Activated CD4-positive, alpha-beta T cell treated with anti-CD3 and anti-CD28 coated beads for 36 hours (primary cell): ENCODE measurements around the gene BANP. TPM values are rescaled to one million over a fixed set of nuclear protein-coding genes. Genes with fewer than 3 reads are reported as not detected.
"Not testable (repeated sequence)": the region's sequence is repeated elsewhere in the genome, so short reads cannot be mapped to it uniquely, and the experiment has no call there.

Experiments used
- ATAC-seq: fragments of 200-7000 bp; cut with Tn5 transposase; one replicate; pipeline ENCODE4 v1.10.0; 2021; ENCODE audit warnings: mild to moderate bottlenecking, moderate library complexity
- CTCF ChIA-PET: fragments of 350-600 bp; sonication (Branson Sonifier 250); formaldehyde crosslinking; loops from one replicate; lab custom pipeline; 2021; ENCODE audit warnings: antibody characterized with exemption; lab: Charles Lee
- POLR2A ChIA-PET: fragments of 350-600 bp; sonication (Branson Sonifier 250); formaldehyde crosslinking; loops from one replicate; lab custom pipeline; 2021; ENCODE audit warnings: antibody characterized with exemption, inconsistent platforms; lab: Charles Lee
- DNase-seq: peaks from one replicate; pipeline ENCODE4 v3.0.0-alpha.2; 2020
- H3K27ac Mint-ChIP-seq: one replicate; pipeline ENCODE4 v1.8.0; 2021; ENCODE audit warnings: mixed read lengths
- H3K27me3 Mint-ChIP-seq: one replicate; pipeline ENCODE4 v1.8.0; 2021; ENCODE audit warnings: mixed read lengths
- H3K36me3 Mint-ChIP-seq: one replicate; pipeline ENCODE4 v1.8.0; 2021; ENCODE audit warnings: low read depth, mixed read lengths
- H3K4me1 Mint-ChIP-seq: one replicate; pipeline ENCODE4 v1.8.0; 2021; ENCODE audit warnings: mixed read lengths
- H3K4me3 Mint-ChIP-seq: one replicate; pipeline ENCODE4 v1.8.0; 2021; ENCODE audit warnings: mild to moderate bottlenecking, moderate library complexity, mixed read lengths
- H3K9me3 Mint-ChIP-seq: one replicate; pipeline ENCODE4 v1.8.0; 2021; ENCODE audit warnings: low read depth, mixed read lengths
- intact Hi-C, 2 experiments: fragments of 100-400 bp; cut with DNase I in 1 of 2; cut with micrococcal nuclease in 1 of 2; formaldehyde crosslinking; loops; one replicate each; pipeline versions ENCODE4 v1.14.2 to v1.15.1; 2022 to 2024; cut with DNase I, micrococcal nuclease
- total RNA-seq, 2 experiments: library from RNA; stranded (reverse); gene quantifications; one replicate each; pipeline ENCODE4 v1.2.3, GENCODE V29; 2021

BANP gene
- total RNA-seq, 2 experiments from 2014 or later = 35.2 to 36.1 TPM

GRCh38 chr16:88089071-88089470 is 137.8 kb downstream of the BANP start:
- intact Hi-C loops, H3K27ac Mint-ChIP-seq, H3K4me3 Mint-ChIP-seq, POLR2A ChIA-PET, ATAC-seq, DNase-seq, H3K27me3 Mint-ChIP-seq, H3K4me1 Mint-ChIP-seq, CTCF ChIA-PET, H3K36me3 Mint-ChIP-seq, H3K9me3 Mint-ChIP-seq: not testable (repeated sequence)

GRCh38 chr16:88089632-88090376 is 138.6 kb downstream of the BANP start:
- intact Hi-C loops, H3K27me3 Mint-ChIP-seq, H3K4me1 Mint-ChIP-seq, CTCF ChIA-PET, H3K9me3 Mint-ChIP-seq, DNase-seq, POLR2A ChIA-PET, H3K36me3 Mint-ChIP-seq, H3K4me3 Mint-ChIP-seq, H3K27ac Mint-ChIP-seq, ATAC-seq: not testable (repeated sequence)

- ATAC-seq, H3K27me3 Mint-ChIP-seq, H3K36me3 Mint-ChIP-seq, intact Hi-C loops, CTCF ChIA-PET, H3K4me3 Mint-ChIP-seq, H3K9me3 Mint-ChIP-seq, H3K4me1 Mint-ChIP-seq, POLR2A ChIA-PET, DNase-seq, H3K27ac Mint-ChIP-seq: not testable (repeated sequence)
These were observed 139.3 kb downstream of the BANP start for GRCh38 chr16:88090377-88091175.

GRCh38 chr16:88091221-88091971 is 140.2 kb downstream of the BANP start:
- intact Hi-C loops, DNase-seq, POLR2A ChIA-PET: not testable (repeated sequence)

GRCh38 chr16:88091972-88092302 is 140.7 kb downstream of the BANP start:
- CTCF ChIA-PET, H3K4me1 Mint-ChIP-seq, H3K36me3 Mint-ChIP-seq, DNase-seq, H3K27ac Mint-ChIP-seq, POLR2A ChIA-PET, H3K27me3 Mint-ChIP-seq, H3K4me3 Mint-ChIP-seq, intact Hi-C loops, ATAC-seq, H3K9me3 Mint-ChIP-seq: not testable (repeated sequence)

More at GRCh38 chr16:88091221-88091971, 140.2 kb downstream of the BANP start:
- H3K4me1 Mint-ChIP-seq, H3K36me3 Mint-ChIP-seq, H3K27ac Mint-ChIP-seq, H3K9me3 Mint-ChIP-seq, ATAC-seq, H3K4me3 Mint-ChIP-seq, CTCF ChIA-PET, H3K27me3 Mint-ChIP-seq: not testable (repeated sequence)

- H3K27me3 Mint-ChIP-seq, DNase-seq, H3K27ac Mint-ChIP-seq, H3K36me3 Mint-ChIP-seq, H3K9me3 Mint-ChIP-seq, intact Hi-C loops, H3K4me1 Mint-ChIP-seq, CTCF ChIA-PET, ATAC-seq, POLR2A ChIA-PET, H3K4me3 Mint-ChIP-seq: not testable (repeated sequence)
These were observed 141.7 kb downstream of the BANP start for GRCh38 chr16:88092791-88093555.

- H3K27ac Mint-ChIP-seq, intact Hi-C loops, H3K4me3 Mint-ChIP-seq, H3K9me3 Mint-ChIP-seq, DNase-seq, CTCF ChIA-PET, H3K4me1 Mint-ChIP-seq, H3K36me3 Mint-ChIP-seq, ATAC-seq, POLR2A ChIA-PET, H3K27me3 Mint-ChIP-seq: not testable (repeated sequence)
These were observed 142.5 kb downstream of the BANP start for GRCh38 chr16:88093556-88094252.

- H3K36me3 Mint-ChIP-seq, H3K27ac Mint-ChIP-seq, ATAC-seq, H3K4me1 Mint-ChIP-seq, POLR2A ChIA-PET, DNase-seq, H3K9me3 Mint-ChIP-seq, H3K27me3 Mint-ChIP-seq, intact Hi-C loops, H3K4me3 Mint-ChIP-seq: not testable (repeated sequence)
- CTCF ChIA-PET = interaction anchor here (0.6 kb wide), 1 partner anchor 315 kb away, joined by 3 read pairs; no protein-coding TSS in a partner anchor
These were observed 143.0 kb downstream of the BANP start for GRCh38 chr16:88094253-88094575.

GRCh38 chr16:88094900-88095299 is 143.7 kb downstream of the BANP start:
- ATAC-seq, H3K27me3 Mint-ChIP-seq, H3K36me3 Mint-ChIP-seq, intact Hi-C loops, H3K4me3 Mint-ChIP-seq, POLR2A ChIA-PET, H3K27ac Mint-ChIP-seq, H3K4me1 Mint-ChIP-seq, DNase-seq, H3K9me3 Mint-ChIP-seq: not testable (repeated sequence)
- CTCF ChIA-PET = interaction anchor here (0.6 kb wide), 1 partner anchor 316 kb away, joined by 3 read pairs; no protein-coding TSS in a partner anchor

- H3K36me3 Mint-ChIP-seq, H3K27ac Mint-ChIP-seq, ATAC-seq, H3K4me3 Mint-ChIP-seq, CTCF ChIA-PET, H3K9me3 Mint-ChIP-seq, intact Hi-C loops, DNase-seq, H3K4me1 Mint-ChIP-seq, POLR2A ChIA-PET: not testable (repeated sequence)
- H3K27me3 Mint-ChIP-seq = peaks cover 11% of the 10 kb centered on the region
These were observed 145.4 kb downstream of the BANP start for GRCh38 chr16:88096659-88097058.
